Liver (tissue), 3 donors: ENCODE data around the gene ATP2B2.

Experiments used
- GABPA ChIP-seq, 2 donors: IDR thresholded peaks in 1 of 2; conservative IDR thresholded peaks in 1 of 2; 2 replicates each; pipeline ENCODE4 v1.6.1; 2016; ENCODE audit warnings: antibody characterized with exemption in 2 of 2, mild to moderate bottlenecking in 1 of 2, moderate library complexity in 1 of 2
- TF ChIP-seq, protein P1 (sequence below): fragments of 150-350 bp; IDR thresholded peaks from 2 replicates; pipeline ENCODE4 v1.5.1; 2017; ENCODE audit warnings: improper control_type of control experiment, low read depth, low read length; ENCODE audit not compliant: missing input control
- donor health status: healthy.
- donor health status: healthy.

DNA sequence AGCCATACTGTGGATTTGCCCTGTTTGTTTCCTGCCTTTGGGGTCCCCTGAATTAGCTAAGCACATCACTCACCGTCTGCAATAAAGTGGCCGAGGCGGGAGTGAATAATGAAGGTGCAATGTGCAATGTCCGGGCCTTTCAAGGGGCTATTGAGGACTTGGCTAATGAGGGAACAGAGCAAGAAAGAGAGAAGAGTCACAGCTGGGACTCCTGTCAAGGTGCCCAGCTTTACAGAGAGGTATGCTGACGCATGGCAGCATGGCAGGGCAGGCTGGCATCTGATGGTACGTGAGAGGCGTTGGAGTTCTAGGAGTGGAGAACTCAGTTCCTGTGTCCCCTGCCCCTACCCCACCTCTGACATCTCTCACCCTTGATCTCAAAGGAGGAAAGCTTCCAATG is 13.8 kb upstream of the ATP2B2 start:
- TF ChIP-seq, protein P1, sequence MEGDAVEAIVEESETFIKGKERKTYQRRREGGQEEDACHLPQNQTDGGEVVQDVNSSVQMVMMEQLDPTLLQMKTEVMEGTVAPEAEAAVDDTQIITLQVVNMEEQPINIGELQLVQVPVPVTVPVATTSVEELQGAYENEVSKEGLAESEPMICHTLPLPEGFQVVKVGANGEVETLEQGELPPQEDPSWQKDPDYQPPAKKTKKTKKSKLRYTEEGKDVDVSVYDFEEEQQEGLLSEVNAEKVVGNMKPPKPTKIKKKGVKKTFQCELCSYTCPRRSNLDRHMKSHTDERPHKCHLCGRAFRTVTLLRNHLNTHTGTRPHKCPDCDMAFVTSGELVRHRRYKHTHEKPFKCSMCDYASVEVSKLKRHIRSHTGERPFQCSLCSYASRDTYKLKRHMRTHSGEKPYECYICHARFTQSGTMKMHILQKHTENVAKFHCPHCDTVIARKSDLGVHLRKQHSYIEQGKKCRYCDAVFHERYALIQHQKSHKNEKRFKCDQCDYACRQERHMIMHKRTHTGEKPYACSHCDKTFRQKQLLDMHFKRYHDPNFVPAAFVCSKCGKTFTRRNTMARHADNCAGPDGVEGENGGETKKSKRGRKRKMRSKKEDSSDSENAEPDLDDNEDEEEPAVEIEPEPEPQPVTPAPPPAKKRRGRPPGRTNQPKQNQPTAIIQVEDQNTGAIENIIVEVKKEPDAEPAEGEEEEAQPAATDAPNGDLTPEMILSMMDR, result no peak
- no peak for TF ChIP-seq GABPA (IDR thresholded peaks at IDR 0.05 in 1 of 2, conservative IDR thresholded peaks at IDR 0.05 in 1 of 2)
